Renal pelvis (tissue), 4 donors: ENCODE results near the gene GCLC. TPM values are rescaled to one million over a fixed set of nuclear protein-coding genes. Genes with fewer than 3 reads are reported as not detected.

Experiments
- DNase-seq: peaks from one replicate; pipeline ENCODE4 v3.0.0-alpha.2; 2013
- polyA plus RNA-seq, 3 donors: library from polyadenylated mRNA; unstranded; fragments of 120-200 nt; gene quantifications; one replicate each; pipeline ENCODE4 v1.2.1, GENCODE V29; 2013; ENCODE audit not compliant: insufficient read length in 3 of 3

GCLC gene
- polyA plus RNA-seq, 3 donors = 19.5 to 27.5 (median 25.4) TPM

DNA sequence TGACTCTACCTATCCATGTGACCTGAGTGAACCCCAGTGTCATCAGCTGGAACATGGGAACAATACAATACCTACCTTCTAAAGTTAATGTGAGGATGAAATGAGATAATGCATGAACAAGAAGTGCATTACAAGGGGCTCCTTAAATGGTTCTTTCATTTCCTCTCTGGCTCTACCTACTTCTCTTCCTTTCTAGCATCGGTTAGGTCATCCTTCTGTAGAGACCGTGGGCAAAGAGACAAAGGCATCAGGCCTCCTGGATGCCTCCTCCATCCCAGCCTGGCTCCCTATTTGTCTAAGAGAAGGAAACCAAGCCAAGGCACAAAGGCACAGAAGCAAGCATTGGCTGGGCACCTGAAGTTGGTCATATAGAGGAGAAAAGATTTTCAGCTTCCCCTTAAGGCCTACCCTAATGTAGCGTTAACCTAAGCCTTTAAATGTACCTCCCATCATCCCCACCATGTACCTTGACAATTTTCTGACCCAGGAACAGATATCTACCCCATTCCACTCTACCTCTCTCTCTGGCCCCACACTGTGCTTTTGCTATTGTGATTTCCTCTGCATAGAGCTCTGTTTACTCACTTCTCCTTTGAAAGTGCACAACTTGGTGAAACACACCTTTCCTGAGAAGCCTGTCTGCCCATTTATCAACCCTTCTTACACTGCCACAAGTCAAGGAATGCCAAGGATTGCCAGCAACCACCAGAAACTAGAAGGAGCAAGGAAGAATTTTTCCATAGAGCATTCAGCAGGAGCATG is 86.6 kb downstream of the GCLC start:
- DNase-seq = no peak

GRCh38 chr6:53456809-53457208 is 88.1 kb downstream of the GCLC start:
- DNase-seq = no peak

GRCh38 chr6:53455678-53456077 is 89.2 kb downstream of the GCLC start:
- DNase-seq = no peak

DNA sequence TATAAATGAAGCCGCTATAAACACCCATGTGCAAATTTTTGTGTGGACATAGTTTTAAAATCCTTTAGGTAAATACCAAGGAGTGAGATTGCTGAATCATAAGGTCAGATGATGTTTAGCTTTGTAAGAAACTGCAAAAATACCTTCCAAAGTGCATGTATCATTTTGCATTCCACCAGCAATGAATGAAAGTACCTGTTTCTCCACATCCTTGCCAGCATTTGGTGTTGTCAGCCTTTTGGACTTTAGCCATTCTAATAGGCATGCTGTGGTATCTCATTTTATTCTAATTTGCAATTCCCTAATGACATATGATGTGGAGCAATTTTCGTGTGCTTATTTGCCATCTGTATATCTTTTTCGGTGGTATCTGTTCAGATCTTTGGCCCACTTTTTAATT is 93.7 kb downstream of the GCLC start:
- no peak for DNase-seq

DNA sequence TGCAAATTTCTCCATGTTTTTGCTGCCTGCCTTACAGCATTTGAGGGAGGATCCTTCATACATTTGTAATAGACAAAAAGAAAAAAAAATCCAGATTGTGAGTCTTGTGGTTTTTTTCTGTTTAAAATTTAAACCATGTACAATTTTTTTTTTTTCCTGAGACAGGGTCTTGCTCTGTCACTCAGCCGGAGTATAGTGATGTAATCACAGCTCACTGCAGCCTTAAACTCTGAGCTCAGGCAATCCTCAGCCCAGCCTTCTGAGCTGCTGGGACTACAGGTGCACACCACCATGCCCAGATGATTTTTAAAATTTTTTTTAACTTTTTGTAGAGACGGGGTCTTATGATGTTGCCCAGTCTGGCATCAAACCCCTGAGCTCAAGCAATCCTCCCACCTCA is 97.0 kb downstream of the GCLC start:
- DNase-seq = no peak

Other genes with a start within 250 kb of the GCLC start
- 10 to 100 TPM; 70.7 to 81.0 (median 76.6) TPM for gene ELOVL5, start 196.2 kb downstream of the GCLC start, polyA plus RNA-seq
- 1 to 10 TPM; 1.7 to 4.7 (median 3.5) TPM for gene KLHL31, start 120.7 kb upstream of the GCLC start, polyA plus RNA-seq
- 10 to 100 TPM; 24.4 to 34.8 (median 29.7) TPM for gene LRRC1, start 249.9 kb upstream of the GCLC start, polyA plus RNA-seq